Tibial nerve (tissue), 4 donors: ENCODE measurements around the gene KCNH3. TPM values are rescaled to one million over a fixed set of nuclear protein-coding genes. Genes with fewer than 3 reads are reported as not detected.
"Not testable (repeated sequence)": the region's sequence is repeated elsewhere in the genome, so short reads cannot be mapped to it uniquely, and the experiment has no call there.

Experiments used
- DNase-seq, 2 donors: peaks; one replicate each; pipeline ENCODE4 v3.0.0-alpha.2; 2019; ENCODE audit warnings: low spot score in 2 of 2
- H3K27ac ChIP-seq, 4 donors: fragments of 200-600 bp; sonication (generic) in 3 of 4; one replicate each; pipeline ENCODE4 v1.5.1; 2017 to 2019; ENCODE audit warnings: mild to moderate bottlenecking in 1 of 4
- H3K27me3 ChIP-seq, 2 donors: fragments of 200-600 bp; sonication (generic) in 1 of 2; one replicate each; pipeline versions ENCODE4 v1.5.1 to v1.6.0; 2017 to 2019
- H3K36me3 ChIP-seq, 3 donors: fragments of 200-600 bp; sonication (generic); one replicate each; pipeline ENCODE4 v1.5.1; 2018 to 2019
- H3K4me1 ChIP-seq, 4 donors: fragments of 200-600 bp; sonication (generic) in 3 of 4; one replicate each; pipeline ENCODE4 v1.5.1; 2017 to 2019
- H3K4me3 ChIP-seq, 4 donors: fragments of 200-600 bp; sonication (generic) in 3 of 4; one replicate each; pipeline ENCODE4 v1.5.1; 2017 to 2019; ENCODE audit warnings: mild to moderate bottlenecking in 1 of 4, moderate library complexity in 1 of 4
- H3K9me3 ChIP-seq, 4 donors: fragments of 200-600 bp; sonication (generic) in 3 of 4; one replicate each; pipeline ENCODE4 v1.5.1; 2017 to 2019
- CTCF ChIP-seq, 5 experiments: fragments of 200-600 bp in 3 of 5; fragments of 450-650 bp in 2 of 5; sonication (generic) in 3 of 5; IDR thresholded peaks; one replicate each; pipeline ENCODE4 v1.5.1; 2016 to 2019; ENCODE audit warnings: antibody characterized with exemption in 5 of 5, mild to moderate bottlenecking in 3 of 5, moderate library complexity in 2 of 5
- EP300 ChIP-seq, 2 donors: sonication (generic); formaldehyde crosslinking; IDR thresholded peaks; one replicate each; pipeline ENCODE4 v1.6.1; 2017; ENCODE audit warnings: antibody characterized with exemption in 2 of 2, mild to moderate bottlenecking in 1 of 2
- POLR2A ChIP-seq, 2 donors: fragments of 450-650 bp; IDR thresholded peaks; one replicate each; pipeline ENCODE4 v1.6.1; 2017; ENCODE audit warnings: antibody characterized with exemption in 2 of 2, mild to moderate bottlenecking in 2 of 2, moderate library complexity in 2 of 2
- WGBS, 2 donors: methylation state at CpG; one replicate each; pipeline ENCODE4 v1.1.5; 2018; 5-methylcytosine and 5-hydroxymethylcytosine counted together
- total RNA-seq, 4 donors: library from RNA; depleted of rRNA; stranded (reverse); fragments of >200 nt; gene quantifications; one replicate each; pipeline ENCODE4 v1.1.0, GENCODE V29; 2016

The KCNH3 gene
- total RNA-seq, 4 donors from 2014 or later = 0.21 to 0.30 TPM; not detected in 2

DNA sequence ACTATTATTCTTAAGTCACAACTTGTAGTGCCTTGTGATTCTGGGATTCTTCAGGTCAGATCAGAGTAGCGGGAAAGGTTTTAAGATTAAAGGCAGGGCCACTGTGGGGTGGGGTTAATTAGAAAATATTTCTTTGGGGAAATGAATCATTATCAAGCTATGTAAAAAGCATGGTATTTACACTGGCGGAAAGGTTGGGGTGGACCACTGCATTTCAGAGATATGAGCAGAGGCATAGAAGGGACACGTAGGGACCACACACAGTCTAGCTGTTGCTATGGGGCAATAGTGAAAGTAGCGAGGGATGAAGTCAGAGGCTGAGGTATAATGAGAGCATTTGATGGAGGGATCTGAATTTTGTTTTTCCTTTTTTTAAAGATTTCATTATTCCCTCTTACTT lies 31.7 kb upstream of the KCNH3 start:
- H3K4me1 ChIP-seq = no peaks in the 10 kb centered on the region
- no peak overlapping the region for H3K4me3 ChIP-seq
- no peak for DNase-seq
- H3K36me3 ChIP-seq = peaks cover 0 to 6% (median 0%) of the 10 kb centered on the region in 3 donors
- H3K9me3 ChIP-seq = no peaks in the 10 kb centered on the region
- no peaks in the 10 kb centered on the region for H3K27me3 ChIP-seq
- WGBS, 2 donors = 61 to 71% methylated on average over 4 of the region's 4 CpGs
- TF ChIP-seq POLR2A (IDR thresholded peaks at IDR 0.05) = no peak
- TF ChIP-seq CTCF (IDR thresholded peaks at IDR 0.05) = no peak
- TF ChIP-seq EP300 (IDR thresholded peaks at IDR 0.05) = no peak
- no peak overlapping the region for H3K27ac ChIP-seq

DNA sequence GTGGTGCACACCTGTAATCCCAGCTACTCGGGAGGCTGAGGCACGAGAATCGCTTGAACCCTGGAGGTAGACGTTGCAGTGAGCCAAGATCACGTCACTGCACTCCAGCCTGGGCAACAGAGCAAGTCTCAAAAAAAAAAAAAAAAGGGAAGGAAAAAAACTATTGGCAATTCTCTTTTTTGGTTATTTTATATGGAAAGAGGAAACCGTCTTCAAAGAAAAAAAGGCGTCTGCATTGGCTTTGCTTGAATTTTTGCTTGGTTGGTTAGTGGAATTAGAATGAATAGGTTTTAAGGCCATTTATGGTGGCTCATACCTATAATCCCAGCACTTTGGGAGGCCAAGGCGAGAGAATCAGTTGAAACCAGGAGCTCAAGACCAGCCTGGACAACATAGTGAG lies 29.1 kb upstream of the KCNH3 start:
- H3K36me3 ChIP-seq, H3K27me3 ChIP-seq, H3K27ac ChIP-seq, DNase-seq, H3K9me3 ChIP-seq, H3K4me1 ChIP-seq, H3K4me3 ChIP-seq: not testable (repeated sequence)
- 89 to 92% methylated on average over 8 of the region's 8 CpGs for WGBS, 2 donors

DNA sequence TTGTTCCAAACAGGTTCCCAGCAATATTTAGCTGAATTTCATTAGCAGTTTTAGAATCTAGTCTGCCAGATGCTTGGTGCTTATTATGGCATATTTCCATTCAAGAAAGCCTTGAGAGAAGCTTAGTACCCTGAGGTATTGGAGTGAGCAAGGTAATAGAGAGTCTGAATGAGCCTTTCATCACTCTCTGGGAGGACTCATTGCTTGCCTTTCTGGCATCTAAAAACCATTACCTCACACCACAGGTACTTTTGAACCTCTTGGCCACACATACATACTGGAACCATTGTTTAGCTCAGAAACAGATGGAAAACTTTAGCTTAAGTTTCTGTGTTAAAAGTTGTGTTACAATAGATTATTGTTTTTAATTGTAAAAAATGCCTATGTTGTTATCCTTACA lies 27.4 kb upstream of the KCNH3 start:
- Histone ChIP-seq H3K9me3 (no peaks in the 10 kb centered on the region), H3K36me3 (peaks cover 0 to 1% (median 0%) of the 10 kb centered on the region in 3 donors), H3K4me1 (no peaks in the 10 kb centered on the region), H3K27me3 (no peaks in the 10 kb centered on the region), H3K27ac (no peak overlapping the region), H3K4me3 (no peak overlapping the region)
- TF ChIP-seq POLR2A (IDR thresholded peaks at IDR 0.05) (no peak), CTCF (IDR thresholded peaks at IDR 0.05) (no peak), EP300 (IDR thresholded peaks at IDR 0.05) (no peak)
- DNase-seq = no peak

DNA sequence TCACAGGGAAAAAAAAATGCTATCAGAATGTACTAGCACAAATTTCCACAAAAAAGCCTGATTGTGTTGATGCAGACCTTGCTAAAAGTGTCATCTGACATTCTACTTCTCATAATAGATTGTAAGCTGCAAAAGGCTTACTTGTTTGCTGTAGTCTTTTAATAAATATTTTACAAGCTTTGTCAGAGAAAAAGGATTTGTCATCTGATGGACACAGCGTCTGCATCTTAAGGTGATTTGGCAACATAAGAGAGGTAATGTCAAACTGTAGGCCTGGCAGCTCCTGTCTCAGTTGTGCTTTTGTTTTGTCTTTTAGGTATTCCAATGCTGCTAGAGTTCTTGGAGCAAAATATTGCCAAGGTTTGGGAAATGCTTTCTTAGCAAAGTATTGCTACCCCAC lies 26.3 kb upstream of the KCNH3 start:
- H3K4me3 ChIP-seq = no peak overlapping the region
- H3K9me3 ChIP-seq = no peaks in the 10 kb centered on the region
- H3K27me3 ChIP-seq = no peaks in the 10 kb centered on the region
- WGBS, 2 donors = 78 to 79% methylated on average over 1 of the region's 1 CpG
- no peaks in the 10 kb centered on the region for H3K4me1 ChIP-seq
- H3K27ac ChIP-seq = no peak overlapping the region
- H3K36me3 ChIP-seq = no peaks in the 10 kb centered on the region
- no peak for TF ChIP-seq POLR2A (IDR thresholded peaks at IDR 0.05)
- TF ChIP-seq CTCF (IDR thresholded peaks at IDR 0.05) = no peak
- TF ChIP-seq EP300 (IDR thresholded peaks at IDR 0.05) = no peak
- DNase-seq = no peak

GRCh38 chr12:49515266-49515665 lies 23.6 kb upstream of the KCNH3 start:
- TF ChIP-seq POLR2A (IDR thresholded peaks at IDR 0.05) (no peak), EP300 (IDR thresholded peaks at IDR 0.05) (no peak), CTCF (IDR thresholded peaks at IDR 0.05) (no peak)
- DNase-seq = no peak
- Histone ChIP-seq H3K4me1 (no peaks in the 10 kb centered on the region), H3K27ac (no peak overlapping the region), H3K9me3 (no peaks in the 10 kb centered on the region), H3K4me3 (no peak overlapping the region), H3K27me3 (no peaks in the 10 kb centered on the region), H3K36me3 (no peaks in the 10 kb centered on the region)
- WGBS, 2 donors = 76 to 77% methylated on average over 5 of the region's 5 CpGs

DNA sequence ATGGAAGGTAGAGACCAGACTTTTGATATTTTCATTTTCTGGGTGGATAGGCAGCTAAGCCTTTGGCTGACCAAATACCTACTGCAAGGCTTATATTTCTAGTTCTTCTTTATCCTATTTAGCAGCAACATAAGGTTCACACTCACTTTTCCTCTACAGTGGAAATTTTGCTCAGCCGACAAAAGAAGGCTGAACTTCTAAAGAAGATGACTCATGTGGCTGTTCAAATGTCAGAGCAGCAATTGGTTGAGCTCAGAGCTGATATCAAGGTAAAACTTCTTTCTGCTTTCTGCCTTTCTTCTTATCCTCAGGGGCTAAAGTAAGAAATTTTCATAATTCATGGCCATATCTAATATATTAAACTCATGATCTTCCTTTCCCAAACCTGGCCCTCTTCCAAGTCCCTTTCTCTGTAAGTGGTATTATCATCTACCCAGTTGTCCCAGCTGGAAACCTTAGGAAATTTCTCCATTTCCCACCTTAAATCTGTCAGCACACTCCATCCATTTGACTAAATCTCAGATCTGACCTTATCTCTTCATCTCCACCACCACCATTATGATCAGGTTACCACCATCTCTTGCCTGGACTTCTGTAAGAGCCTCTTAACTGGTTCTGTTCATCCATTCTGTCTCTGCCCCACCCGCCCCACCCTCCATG lies 19.8 kb upstream of the KCNH3 start:
- Histone ChIP-seq H3K4me3 (no peak overlapping the region), H3K27me3 (no peaks in the 10 kb centered on the region), H3K27ac (no peak overlapping the region), H3K4me1 (no peaks in the 10 kb centered on the region), H3K9me3 (no peaks in the 10 kb centered on the region), H3K36me3 (peaks cover 0 to 14% (median 0%) of the 10 kb centered on the region in 3 donors)
- WGBS, 2 donors = 72 to 87% methylated on average over 2 of the region's 2 CpGs
- no peak for DNase-seq
- no peak for TF ChIP-seq EP300 (IDR thresholded peaks at IDR 0.05)
